ENCODE measurements around the gene FREM2. TPM values are rescaled to one million over a fixed set of nuclear protein-coding genes. Genes with fewer than 3 reads are reported as not detected.

The FREM2 gene
- total and polyA plus RNA-seq, 2 of the 13 experiments (the other 11 are each of a cell fraction or from before 2014, with no cell fraction given): not detected

DNA sequence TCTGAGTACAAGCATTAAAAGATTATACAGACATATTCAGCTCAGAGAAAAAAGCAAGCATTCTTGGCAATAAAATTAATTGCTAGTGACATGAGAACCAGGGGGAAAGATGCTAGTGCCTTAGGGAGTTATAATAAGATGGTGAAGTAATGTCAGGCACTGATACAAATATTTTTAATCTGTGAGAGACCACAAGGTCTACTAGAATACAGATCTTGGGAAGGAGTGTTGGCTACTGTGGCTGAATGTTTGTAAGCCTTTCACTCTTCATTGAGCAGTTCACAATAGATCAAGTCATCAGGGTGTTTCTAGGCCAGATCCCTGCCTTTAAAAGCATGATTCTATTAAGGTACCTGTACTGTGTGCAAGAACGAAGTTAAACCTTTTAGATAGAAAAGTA is 16.4 kb downstream of the FREM2 start (continued):
- TF ChIP-seq, protein P1, sequence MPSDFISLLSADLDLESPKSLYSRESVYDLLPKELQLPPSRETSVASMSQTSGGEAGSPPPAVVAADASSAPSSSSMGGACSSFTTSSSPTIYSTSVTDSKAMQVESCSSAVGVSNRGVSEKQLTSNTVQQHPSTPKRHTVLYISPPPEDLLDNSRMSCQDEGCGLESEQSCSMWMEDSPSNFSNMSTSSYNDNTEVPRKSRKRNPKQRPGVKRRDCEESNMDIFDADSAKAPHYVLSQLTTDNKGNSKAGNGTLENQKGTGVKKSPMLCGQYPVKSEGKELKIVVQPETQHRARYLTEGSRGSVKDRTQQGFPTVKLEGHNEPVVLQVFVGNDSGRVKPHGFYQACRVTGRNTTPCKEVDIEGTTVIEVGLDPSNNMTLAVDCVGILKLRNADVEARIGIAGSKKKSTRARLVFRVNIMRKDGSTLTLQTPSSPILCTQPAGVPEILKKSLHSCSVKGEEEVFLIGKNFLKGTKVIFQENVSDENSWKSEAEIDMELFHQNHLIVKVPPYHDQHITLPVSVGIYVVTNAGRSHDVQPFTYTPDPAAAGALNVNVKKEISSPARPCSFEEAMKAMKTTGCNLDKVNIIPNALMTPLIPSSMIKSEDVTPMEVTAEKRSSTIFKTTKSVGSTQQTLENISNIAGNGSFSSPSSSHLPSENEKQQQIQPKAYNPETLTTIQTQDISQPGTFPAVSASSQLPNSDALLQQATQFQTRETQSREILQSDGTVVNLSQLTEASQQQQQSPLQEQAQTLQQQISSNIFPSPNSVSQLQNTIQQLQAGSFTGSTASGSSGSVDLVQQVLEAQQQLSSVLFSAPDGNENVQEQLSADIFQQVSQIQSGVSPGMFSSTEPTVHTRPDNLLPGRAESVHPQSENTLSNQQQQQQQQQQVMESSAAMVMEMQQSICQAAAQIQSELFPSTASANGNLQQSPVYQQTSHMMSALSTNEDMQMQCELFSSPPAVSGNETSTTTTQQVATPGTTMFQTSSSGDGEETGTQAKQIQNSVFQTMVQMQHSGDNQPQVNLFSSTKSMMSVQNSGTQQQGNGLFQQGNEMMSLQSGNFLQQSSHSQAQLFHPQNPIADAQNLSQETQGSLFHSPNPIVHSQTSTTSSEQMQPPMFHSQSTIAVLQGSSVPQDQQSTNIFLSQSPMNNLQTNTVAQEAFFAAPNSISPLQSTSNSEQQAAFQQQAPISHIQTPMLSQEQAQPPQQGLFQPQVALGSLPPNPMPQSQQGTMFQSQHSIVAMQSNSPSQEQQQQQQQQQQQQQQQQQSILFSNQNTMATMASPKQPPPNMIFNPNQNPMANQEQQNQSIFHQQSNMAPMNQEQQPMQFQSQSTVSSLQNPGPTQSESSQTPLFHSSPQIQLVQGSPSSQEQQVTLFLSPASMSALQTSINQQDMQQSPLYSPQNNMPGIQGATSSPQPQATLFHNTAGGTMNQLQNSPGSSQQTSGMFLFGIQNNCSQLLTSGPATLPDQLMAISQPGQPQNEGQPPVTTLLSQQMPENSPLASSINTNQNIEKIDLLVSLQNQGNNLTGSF (CRISPR knock-in tag; IDR thresholded peaks at IDR 0.05): no peak

DNA sequence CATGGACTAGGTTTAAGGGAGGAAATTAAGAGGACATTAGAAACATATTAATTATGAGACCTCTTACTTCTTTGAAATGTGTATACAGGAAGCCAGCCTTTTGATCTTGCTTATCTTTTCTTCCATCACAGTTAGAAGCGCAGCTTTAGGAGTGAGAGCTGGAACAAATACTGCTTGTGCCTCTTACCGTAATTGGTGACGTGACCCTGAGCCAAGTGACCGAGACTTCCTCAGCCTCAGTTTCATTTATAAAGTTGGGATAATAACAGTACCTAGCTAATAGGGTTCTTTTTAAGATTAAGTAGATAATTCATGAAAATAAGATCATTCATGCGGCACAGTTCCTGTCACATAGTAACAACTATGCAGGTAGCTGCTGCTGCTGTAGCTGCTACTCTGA is 18.5 kb downstream of the FREM2 start:
- no peaks in the 10 kb centered on the region; a peak in 1 of 5 replicates for H3K27me3 ChIP-seq (ENCODE audit: control insufficient read depth in 1 of 2, insufficient read depth in 2 of 2, low read length in 2 of 2)
- ChIA-PET POLR2A (no interaction called here), CTCF (ENCODE audit: low intra/inter-chr PET ratio, low total read pairs) (no interaction called here)
- no peak overlapping the region for H3K9ac ChIP-seq (ENCODE audit: insufficient read depth, low read depth, low read length)
- no peaks in the 10 kb centered on the region for H3K79me2 ChIP-seq (ENCODE audit: insufficient read depth, low read length)
- no peaks in the 10 kb centered on the region for H4K20me1 ChIP-seq (ENCODE audit: insufficient read depth, low read length)
- 13% methylated on average over 5 of the region's 5 CpGs for WGBS (ENCODE audit: low lambda C conversion rate)
- ATAC-seq: no peak
- H2AFZ ChIP-seq (ENCODE audit: low read length): no peak overlapping the region
- H3K27ac ChIP-seq (ENCODE audit: extremely low read length, insufficient read depth, low read length): no peak overlapping the region
- DNase-seq (ENCODE audit: low spot score): no peak
- no peaks in the 10 kb centered on the region for H3K36me3 ChIP-seq (replicated peaks in 1 of 2; ENCODE audit: control insufficient read depth in 1 of 2, insufficient read depth in 2 of 2, low read length in 2 of 2)
- H3K9me3 ChIP-seq (ENCODE audit: low read length): no peaks in the 10 kb centered on the region
- no peak for FAIRE-seq
- H3K4me3 ChIP-seq (replicated peaks in 1 of 3; ENCODE audit: insufficient read depth in 1 of 3, low read depth in 2 of 3, low read length in 3 of 3): no peak overlapping the region
- H3K4me1 ChIP-seq (ENCODE audit: insufficient read depth, low read length): no peaks in the 10 kb centered on the region
- no TSS peak for BruUV-seq (replicated peaks)
- no peak overlapping the region for H3K4me2 ChIP-seq (ENCODE audit: low read depth, low read length)
- intact Hi-C loops (cut with micrococcal nuclease; ENCODE audit: unreplicated experiment): no loop called here
- in situ Hi-C loops (cut with HindIII; ENCODE audit: extremely low pct_ligation_motif_present, low pct_unique_long_range_greater_than_20kb): no loop called here
- TF ChIP-seq ZNF431 (CRISPR knock-in tag; IDR thresholded peaks at IDR 0.05; ENCODE audit: borderline replicate concordance, low read depth): no peak
- no peak for TF ChIP-seq ZNF687 (CRISPR knock-in tag; IDR thresholded peaks at IDR 0.05)
- TF ChIP-seq KLF11 (CRISPR knock-in tag; IDR thresholded peaks at IDR 0.05): no peak
- no peak for TF ChIP-seq ZC3H13 (CRISPR knock-in tag; IDR thresholded peaks at IDR 0.05)
- TF ChIP-seq ARID2 (CRISPR knock-in tag; IDR thresholded peaks at IDR 0.05; ENCODE audit: borderline replicate concordance): no peak
- TF ChIP-seq ZNF282 (IDR thresholded peaks at IDR 0.05; ENCODE audit: partially characterized antibody): no peak
- TF ChIP-seq ZNF20 (CRISPR knock-in tag; IDR thresholded peaks at IDR 0.05): no peak
- TF ChIP-seq TFAP4 (IDR thresholded peaks at IDR 0.05; ENCODE audit: borderline replicate concordance, low read depth): no peak
- TF ChIP-seq XBP1 (CRISPR knock-in tag; IDR thresholded peaks at IDR 0.05): no peak
- TF ChIP-seq ZNF34 (CRISPR knock-in tag; IDR thresholded peaks at IDR 0.05; ENCODE audit: borderline replicate concordance): no peak
- no peak for TF ChIP-seq ZFP37 (CRISPR knock-in tag; IDR thresholded peaks at IDR 0.05; ENCODE audit: borderline replicate concordance)
- no peak for TF ChIP-seq STAG1 (CRISPR knock-in tag; IDR thresholded peaks at IDR 0.05)
